HG02678 (cell line): ENCODE data around the gene TACC3.
A peak's percentile ranks its signal among the peaks of the same experiment; 100 is the strongest.

ENCODE experiments used
- ATAC-seq: cut with Tn5 transposase; IDR thresholded peaks from one replicate; pipeline ENCODE4 v1.9.1; 2021; ENCODE audit warnings: mild to moderate bottlenecking, moderate library complexity; ENCODE audit not compliant: unreplicated experiment

TACC3 gene

GRCh38 chr4:1721003-1721665 is at the start of gene TACC3, which contains the start of gene TMEM129:
Gene TACC3 (plus strand): TSS chr4:1721521. CDS start chr4:1723422, 1,901 bp downstream.
Gene TMEM129 (minus strand): TSS chr4:1721323. CDS start chr4:1720837, 486 bp downstream.
- peak; percentile 81 for ATAC-seq

DNA sequence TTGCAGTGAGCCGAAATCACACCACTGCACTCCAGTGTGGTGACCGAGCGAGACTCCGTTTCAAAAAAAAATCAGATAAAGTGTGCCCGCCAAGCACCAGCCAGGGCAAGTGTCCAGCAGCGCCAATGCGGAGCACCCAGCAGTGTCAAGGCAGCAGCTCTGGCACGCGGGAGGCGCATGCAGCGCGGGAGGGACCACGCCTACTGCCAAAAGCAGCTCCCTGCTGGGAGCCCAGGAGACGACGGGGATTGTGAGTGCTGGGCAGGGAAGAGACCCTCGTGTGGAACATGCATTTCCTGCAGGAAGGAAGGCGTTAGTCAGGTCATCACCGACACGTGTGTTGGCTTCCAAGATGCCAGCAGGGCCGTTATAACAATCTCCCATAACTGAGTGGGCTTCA is 47.6 kb upstream of the TACC3 start:
- no peak for ATAC-seq

DNA sequence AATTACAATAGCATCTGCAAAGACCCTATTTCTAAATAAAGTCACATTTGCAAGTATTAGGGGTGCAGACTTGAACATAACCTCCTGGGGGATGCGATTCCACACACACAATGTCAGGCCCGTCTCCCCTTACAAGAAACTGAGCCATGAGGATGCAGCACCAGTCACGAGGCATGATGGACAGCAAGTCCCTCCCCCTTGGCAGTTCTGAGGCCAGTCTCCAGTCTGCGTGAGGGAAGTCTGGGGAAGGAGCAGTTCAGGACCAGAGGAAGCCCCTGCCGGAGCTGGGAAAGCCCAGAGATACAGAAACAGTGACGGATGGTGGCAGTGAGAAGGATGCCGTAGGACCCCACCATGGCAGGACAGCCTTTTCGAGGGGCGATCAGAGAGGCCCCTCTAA is 46.6 kb upstream of the TACC3 start:
- ATAC-seq = no peak

DNA sequence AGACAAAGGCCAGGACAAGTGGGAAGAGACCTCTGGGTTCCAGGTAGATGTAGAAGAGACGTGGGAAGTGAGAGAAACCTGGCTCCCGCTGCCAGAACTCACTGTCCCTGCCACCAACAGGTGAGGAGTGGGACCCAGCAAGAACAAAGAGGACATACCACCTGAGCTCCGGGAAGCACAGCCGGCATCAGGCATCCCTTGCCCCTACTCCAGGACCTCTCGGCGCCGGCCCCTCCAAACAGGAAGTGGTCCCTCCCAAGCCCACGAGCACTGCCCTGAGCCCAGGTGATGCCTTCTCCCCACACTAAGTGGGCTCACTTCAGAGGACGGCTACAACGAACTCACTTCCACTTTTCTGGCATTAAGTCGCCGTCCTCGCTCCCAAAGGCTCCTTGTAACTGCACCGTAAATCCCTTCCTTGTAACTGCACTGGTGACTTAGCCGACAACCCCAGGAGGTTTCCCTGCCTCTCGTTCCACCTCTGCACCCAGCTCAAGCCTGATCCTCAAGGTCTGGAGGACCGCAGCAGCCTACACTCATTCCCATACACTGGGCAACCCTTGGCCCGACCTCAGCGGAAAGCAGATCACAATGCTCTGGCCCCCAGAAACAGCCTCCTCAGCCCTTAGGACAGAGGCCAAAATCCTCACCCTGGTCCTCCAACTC is 46.1 kb upstream of the TACC3 start:
- ATAC-seq = no peak

DNA sequence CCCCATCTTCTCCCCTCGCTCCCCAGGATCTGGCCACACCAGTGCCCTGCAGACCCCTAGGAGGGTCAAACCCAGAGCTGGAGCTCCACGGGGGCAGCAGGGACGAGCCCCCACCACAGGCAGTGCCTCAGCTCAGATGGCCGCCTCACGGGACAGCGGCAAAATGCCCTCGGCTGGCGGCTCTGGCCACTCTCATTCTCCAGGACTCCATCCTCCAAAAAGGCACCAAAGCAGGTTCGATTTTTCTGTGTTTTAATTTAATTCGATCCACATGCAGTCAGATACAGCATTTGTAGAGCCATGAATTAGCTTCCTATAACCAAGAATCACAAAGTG is 45.6 kb upstream of the TACC3 start:
- no peak for ATAC-seq

GRCh38 chr4:1676605-1677525 is 44.5 kb upstream of the TACC3 start:
- ATAC-seq = no peak

GRCh38 chr4:1678244-1678643 is 43.1 kb upstream of the TACC3 start:
- ATAC-seq = no peak

DNA sequence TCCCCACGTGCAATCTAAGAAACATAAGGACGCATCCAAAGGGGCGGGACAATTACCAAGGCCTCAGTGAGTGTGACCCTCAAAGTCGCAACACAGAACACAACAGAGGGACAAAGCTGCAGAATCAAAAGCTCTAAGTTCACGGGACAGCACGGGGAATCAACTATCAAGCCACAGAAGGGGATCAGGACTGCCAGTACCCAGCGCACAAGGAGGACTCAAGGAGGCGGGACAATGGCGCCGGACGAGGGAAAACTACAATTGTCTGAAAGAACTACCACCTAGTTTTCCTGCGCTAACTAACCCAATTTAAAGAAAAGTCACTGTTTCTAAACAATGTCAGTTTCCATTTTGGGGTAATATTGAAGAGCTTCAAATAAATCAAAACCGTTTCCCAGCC is 38.5 kb upstream of the TACC3 start:
- no peak for ATAC-seq

DNA sequence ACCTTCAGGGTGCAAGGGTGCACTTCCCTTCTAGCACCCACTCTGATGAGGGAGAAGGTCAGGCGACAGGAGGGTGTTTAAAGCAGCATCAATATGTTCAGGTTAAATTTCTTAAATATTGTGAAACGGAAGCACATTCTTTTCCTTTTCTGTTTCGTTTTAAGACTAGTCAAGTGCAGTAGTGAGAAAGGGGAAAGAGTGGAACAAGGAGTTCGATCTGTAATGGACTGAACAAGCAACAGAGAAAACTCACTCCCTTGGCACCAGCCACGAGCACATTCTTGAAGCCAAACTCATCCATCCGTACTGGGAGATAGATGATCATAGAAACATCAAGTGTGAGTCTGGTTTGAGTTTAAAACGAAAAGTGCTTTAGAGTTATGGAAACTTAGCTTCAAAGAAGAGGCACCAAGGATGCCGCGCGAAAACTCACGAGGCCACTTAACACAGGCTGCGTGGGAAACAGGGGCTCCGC is 38.0 kb upstream of the TACC3 start:
- ATAC-seq = no peak

DNA sequence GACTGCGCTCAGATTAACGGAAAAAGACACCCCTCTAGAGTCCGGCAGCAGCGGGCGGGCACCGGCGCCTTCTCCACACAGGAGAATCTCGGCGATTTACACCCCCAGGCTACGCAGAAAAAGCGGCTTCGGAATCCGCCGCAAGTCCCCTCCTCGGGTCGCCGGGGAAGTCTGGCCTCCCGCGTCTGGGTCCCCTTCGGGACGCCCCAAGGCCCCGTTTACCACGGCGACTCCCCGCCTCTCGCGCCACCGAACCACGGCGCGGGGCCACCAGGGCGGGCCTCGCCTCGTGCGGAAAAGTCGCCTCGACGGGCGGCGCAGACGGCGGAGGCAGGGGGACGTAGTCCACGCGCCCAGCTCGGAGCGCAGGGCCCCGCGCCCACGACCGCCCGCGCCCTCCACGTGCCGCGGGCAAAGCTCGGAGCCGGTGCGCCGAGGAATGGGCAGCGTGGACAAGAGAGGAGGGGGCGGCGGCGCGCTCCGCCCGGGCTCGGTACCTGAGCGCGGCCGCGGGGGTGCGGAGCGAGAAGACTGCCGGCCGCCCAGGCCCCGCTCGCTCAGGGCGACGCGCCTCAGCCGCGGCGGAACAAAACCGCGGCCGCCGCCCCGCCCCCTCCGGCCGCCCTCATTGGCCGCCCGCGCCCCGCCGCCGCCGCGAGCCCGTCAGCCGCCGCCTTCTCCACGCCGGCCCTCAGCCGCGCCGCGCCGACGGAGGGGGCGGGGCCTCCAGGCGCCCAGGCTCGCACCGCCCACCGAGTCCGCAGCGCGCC is 37.4 kb upstream of the TACC3 start, which contains the start of gene FAM53A:
TSS of gene FAM53A (minus strand) at position 578 of the 770 bp plus-strand sequence. CDS start 15,572 bp downstream, outside the sequence.
- peak; percentile 86 for ATAC-seq

GRCh38 chr4:1684506-1685234 is 36.7 kb upstream of the TACC3 start:
- ATAC-seq = no peak

GRCh38 chr4:1685235-1686150 is 35.8 kb upstream of the TACC3 start:
- ATAC-seq = no peak

DNA sequence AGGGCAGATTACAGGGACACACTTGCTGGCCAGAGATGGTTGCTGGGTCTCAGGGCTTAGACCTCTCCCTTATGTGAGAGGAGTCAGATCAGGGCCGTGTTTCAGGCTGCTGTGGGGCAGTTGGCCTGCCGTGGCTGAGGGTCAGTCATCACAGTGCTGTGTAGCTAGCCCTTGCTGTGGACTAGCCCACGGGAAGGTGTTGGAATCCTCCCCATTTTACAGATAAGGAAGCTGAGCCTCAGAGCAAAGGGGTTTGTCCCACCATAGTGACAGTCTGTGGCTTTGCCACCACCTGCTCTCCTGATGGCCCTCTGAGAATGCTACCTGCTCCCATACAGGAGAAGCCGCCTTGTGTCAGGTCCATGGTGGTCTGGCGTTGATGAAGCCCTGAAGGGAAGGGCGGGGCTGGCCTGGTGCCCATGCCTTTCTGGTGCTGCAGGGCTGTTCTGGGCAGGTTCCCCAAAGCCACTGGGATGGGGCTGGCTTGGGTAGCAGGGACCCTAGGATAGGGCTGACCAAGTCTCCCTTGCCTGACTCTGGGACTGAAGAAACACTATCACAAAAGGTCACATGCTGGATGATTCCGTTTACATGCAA is 34.8 kb upstream of the TACC3 start:
- ATAC-seq = no peak

GRCh38 chr4:1690698-1691097 is 30.6 kb upstream of the TACC3 start:
- no peak for ATAC-seq

DNA sequence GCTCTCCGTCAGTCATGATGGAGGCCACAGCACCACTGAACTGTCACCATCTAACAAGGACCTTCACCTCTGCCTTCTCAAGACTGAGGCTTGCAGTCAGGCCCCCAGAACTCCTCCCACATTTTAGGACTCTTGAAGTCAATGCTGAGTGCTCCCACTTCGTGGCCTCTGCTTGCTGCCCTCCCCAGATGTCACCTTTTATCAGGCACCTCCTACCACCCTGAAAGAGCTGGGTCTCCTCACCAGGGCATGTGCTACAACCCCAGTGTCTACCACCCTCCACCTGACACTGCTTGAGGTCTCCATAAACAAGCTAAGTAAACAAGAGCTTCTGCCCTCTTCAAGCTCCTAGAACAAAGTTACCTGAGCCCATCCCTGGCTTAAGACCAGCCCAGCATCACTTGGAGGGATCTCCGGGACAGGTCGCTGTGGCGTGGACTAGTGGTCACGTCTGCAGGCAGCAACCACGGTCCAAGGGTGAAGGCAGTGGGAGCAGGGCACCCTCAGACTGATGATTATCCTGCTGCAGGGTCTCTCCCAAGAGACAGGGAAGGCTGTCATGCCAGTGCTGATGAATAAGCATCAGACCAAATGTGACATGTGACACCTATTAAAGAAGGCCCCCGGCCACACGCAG is 29.5 kb upstream of the TACC3 start:
- no peak for ATAC-seq

GRCh38 chr4:1693131-1693896 is 28.0 kb upstream of the TACC3 start:
- peak; percentile 66 for ATAC-seq

- ATAC-seq = no peak
Measured at GRCh38 chr4:1695913-1696312, 25.4 kb upstream of the TACC3 start.
